ENCODE data around the gene SLC6A13. TPM values are rescaled to one million over a fixed set of nuclear protein-coding genes. Genes with fewer than 3 reads are reported as not detected.

The SLC6A13 gene
- polyA plus RNA-seq, 3 donors: 44.2 to 60.0 (median 57.2) TPM

Other genes with a start within 250 kb of the SLC6A13 start
- gene IQSEC3, start 196.1 kb downstream of the SLC6A13 start, polyA plus RNA-seq (ENCODE audit: insufficient read length in 3 of 3): 10 to 100 TPM in 2 of 3 donors, 1 to 10 TPM in 1; 7.5 to 12.8 (median 11.0) TPM
- 10 to 100 TPM; 15.3 to 19.1 (median 18.2) TPM for gene SLC6A12, start 48.7 kb downstream of the SLC6A13 start, polyA plus RNA-seq (ENCODE audit: insufficient read length in 3 of 3)
- 10 to 100 TPM; 42.0 to 47.1 (median 43.3) TPM for gene KDM5A, start 126.5 kb upstream of the SLC6A13 start, polyA plus RNA-seq (ENCODE audit: insufficient read length in 3 of 3)
- 10 to 100 TPM; 20.0 to 37.8 (median 30.1) TPM for gene CCDC77, start 138.8 kb upstream of the SLC6A13 start, polyA plus RNA-seq (ENCODE audit: insufficient read length in 3 of 3)
- 10 to 100 TPM; 15.1 to 21.6 (median 17.1) TPM for gene B4GALNT3, start 197.1 kb upstream of the SLC6A13 start, polyA plus RNA-seq (ENCODE audit: insufficient read length in 3 of 3)

All from renal pelvis (tissue), 3 donors.